Measurements from ENCODE around the gene LTBP3.

The LTBP3 gene

DNA sequence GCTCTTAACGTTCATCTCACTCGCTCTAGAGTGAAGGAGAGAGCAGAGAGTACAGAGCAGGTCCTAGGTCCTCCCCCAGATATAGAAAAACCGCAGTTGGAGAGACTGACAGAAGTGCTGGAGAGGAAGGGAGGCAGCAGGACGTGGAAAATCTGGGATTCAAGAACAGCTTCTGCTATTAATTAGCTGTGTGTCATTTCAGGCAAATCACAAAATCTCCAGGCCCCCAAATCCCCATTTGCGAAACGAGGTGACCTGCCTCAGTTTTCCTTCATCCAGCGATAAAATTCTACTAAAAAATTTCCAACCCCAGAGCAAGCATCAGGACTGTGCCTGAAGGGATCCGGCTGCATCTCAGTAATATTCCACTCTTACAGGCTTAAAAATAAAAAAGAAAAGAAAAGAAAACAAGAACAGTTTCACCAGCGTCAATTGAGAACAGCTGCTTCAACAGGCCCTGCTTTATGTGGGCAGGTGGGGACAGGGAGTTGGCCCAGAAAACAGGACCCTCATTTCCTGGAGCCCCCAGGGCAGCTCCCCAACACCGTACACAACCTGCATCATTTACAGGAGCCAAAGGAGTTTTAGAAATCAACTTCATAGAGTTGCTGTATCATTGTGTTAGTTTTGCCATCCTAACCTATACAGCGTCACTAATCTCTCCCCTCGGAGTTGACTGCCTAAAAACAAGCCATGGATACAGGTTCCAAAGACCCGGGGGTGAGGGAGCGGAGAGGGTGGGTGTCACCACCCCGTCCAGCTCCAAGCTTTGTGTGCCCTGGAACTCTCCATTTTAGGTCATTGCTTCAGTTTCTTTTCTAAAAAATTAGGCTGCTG lies 61.6 kb downstream of the LTBP3 start:
- no peak for DNase-seq (ENCODE audit: low read depth)

DNA sequence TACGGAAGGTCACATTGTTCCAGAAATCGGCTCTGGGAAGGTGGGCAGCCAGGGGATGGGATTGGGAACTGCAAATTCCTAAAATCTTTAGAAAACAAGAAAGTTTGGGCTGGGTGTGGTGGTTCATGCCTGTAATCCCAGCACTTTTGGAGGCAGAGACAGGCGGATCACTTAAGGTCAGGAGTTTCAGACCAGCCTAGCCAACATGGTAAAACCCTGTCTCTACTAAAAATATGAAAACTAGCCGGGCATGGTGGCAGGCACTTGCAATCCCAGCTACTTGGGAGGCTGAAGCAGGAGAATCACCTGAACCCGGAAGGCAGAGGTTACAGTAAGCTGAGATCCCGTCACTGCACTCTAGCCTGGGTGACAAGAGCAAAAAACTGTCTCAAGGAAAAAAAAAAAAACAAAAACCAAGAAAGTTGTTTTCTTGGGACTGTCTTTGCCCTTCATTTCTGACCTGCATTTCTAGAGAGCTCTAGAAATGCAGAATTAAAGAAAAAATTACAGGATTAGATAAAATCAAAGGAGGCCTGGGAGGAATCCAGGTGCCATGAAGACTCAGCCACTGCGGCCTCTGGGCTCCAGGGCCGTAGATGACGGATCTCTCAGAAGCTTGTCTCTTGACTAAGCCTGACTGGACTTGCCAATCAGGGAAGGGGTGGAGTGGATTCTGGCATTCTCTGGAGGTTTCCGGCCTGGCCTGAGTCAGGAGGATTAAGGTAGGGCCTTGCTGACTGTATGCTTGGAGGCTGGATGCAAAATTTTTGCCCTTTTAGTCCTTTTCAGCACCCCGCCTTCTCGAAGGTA lies 64.6 kb downstream of the LTBP3 start:
- peak; percentile 94 for DNase-seq (ENCODE audit: low read depth)

DNA sequence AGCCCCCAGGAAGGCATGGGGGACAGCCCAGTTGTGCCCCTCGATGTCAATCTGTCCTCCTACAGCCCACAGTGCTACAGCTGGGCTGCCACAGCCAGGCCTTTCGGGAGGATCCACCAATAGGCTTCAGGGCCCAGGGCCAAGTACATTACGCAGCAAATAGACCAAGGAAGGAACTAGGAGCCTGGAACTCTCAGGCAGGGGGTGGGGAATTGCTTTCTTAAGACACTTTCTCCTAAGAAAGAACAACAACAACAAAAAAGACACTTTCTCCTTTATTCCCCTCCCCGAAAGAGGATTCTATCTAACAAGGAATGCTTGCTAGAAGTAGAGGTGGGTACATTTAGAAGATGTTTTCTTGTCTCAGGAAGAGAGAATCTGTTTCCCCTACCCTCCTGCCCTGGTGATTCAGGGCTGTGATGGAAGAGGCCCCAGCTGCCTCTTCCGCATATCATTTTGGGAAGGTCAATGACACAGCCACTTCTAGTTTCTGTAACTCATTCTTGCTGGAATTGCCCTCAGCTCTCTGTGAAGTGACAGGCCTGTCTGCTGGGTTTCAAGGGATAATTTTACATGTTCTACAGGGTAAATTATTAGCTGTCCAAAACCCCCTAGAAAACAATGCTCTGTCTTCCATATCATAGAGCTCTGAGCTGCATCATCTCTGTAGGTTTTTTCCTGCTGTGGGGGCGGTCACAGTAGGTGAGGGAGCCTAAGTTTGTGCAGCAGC lies 65.4 kb downstream of the LTBP3 start:
- DNase-seq (ENCODE audit: low read depth) = no peak

DNA sequence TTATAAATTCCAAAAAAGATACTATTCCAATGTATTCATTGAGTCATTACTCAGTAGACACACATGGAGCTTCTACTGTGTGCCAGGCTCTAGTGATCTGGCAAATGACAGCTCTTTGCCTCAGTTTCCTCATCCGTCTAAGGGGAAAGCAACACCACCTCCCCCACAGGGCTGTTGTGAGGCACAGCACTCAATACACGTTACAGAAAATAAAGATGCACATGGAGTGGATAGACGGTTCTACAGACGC lies 65.8 kb downstream of the LTBP3 start:
- DNase-seq (ENCODE audit: low read depth) = no peak

DNA sequence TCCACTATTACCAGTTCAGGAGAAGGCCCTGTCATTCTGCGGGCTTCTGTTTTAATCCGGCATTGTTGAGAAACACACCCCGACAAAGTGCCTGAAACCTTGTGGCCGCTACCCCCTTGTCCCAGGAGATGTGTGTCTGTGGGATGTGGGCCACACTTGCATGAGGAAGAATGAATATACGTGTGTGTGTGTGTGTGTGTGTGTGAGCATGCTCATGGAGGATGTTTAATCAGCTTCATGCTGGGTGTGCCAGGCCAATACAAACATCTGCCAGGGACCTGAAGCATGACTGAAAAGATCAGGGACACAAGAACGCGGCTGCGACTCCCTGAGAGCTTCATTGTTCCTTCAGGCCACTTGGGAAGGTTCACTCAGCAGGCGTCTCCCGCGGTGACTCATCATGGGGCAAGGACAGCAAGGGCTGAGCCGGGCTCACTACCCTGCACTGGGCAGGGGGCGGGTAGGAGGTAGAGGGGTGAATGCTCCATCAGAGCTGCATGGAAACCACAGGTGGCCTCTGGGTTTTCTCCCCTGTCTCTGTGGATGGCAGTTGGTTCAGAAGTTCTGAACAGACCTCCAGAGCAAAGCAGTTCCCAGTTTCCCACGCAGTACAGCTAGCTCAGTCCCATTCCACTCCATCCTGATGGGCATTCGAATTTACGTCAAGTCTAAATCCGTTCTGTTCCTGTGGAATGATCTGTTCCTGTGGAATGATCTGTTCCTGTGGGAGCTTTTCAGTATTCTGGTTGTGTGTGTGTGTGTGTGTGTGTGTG lies 66.4 kb downstream of the LTBP3 start:
- DNase-seq (ENCODE audit: low read depth) = no peak

DNA sequence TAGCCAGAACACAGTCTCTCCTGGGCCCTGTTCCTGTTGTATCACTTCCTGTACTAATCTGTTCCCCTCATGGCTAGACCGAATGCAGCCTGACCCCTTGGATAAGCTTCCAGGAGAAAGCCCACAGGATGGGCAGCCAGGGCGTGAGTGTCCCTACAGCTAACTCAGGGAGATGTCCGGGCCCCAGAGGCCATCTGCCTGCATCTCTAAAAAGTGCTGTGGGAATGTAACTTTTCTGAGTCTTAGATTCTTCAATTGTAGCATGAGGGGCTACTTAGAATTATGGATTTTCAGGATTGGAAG lies 67.0 kb downstream of the LTBP3 start:
- DNase-seq (ENCODE audit: low read depth) = no peak

DNA sequence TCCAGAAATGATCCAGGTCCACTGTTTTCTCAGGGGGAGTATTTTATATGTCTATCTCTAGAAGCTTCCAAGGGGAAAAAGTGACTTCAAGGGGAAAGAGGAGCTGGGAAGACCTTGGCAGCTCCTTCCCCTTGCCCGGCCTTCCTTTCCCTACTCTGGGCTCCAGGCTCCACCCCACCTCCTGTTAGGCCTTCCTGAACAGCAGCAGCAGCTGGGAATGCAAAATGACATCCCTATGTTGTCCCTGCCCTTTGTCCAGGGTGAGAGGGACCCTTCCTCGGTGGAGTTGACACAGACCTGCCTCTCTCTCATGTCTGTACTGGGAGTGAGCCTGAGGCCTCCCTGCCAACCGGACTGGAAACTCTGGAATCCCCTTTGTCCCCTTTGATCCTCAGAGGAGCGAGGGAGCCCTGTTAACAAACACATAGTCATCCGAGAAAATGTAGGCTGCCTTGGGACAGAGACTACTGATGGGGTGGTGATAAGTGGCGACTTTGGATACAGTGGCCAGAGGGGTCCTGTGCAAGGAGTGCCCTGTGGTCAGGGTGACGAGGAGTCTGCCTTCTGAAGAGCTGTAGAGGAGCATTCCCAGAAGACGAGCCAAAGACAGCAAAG lies 68.3 kb downstream of the LTBP3 start:
- DNase-seq (ENCODE audit: low read depth) = no peak

DNA sequence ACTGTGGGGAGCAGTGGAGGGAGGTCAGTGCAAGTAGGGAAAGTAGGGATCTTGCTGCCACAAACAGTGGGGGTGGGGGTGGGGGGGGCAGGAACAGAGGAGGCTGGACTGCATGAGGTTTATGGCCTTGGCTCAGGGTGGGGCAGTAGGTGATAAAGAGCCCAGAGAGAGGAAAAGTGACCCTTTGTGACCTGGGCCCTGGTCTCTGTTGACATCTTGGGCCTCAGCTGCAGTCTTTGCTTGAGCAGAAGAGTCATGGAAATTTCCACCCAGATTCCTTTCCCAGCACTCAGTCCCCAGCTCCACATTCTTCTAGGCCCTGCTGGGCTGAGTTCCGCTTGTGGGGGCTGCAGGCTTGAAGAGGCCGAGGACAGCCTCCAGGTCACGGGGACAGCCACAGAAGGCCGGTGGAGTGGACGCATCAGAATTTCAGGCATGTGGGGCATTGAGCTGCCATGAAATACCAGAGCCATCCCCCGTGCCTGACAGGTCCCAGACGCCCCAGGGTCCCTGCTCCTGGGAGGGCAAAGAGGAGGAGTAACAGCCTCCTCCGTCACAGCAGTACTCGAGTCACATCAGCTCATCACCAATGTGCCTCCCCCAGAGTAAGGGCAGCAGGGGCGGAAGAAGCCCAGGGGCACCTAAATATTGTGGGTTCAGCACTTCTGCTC lies 69.0 kb downstream of the LTBP3 start:
- DNase-seq (ENCODE audit: low read depth) = no peak
